ENCODE data around the gene NRN1L.
A peak's percentile ranks its signal among the peaks of the same experiment; 100 is the strongest.

DNA sequence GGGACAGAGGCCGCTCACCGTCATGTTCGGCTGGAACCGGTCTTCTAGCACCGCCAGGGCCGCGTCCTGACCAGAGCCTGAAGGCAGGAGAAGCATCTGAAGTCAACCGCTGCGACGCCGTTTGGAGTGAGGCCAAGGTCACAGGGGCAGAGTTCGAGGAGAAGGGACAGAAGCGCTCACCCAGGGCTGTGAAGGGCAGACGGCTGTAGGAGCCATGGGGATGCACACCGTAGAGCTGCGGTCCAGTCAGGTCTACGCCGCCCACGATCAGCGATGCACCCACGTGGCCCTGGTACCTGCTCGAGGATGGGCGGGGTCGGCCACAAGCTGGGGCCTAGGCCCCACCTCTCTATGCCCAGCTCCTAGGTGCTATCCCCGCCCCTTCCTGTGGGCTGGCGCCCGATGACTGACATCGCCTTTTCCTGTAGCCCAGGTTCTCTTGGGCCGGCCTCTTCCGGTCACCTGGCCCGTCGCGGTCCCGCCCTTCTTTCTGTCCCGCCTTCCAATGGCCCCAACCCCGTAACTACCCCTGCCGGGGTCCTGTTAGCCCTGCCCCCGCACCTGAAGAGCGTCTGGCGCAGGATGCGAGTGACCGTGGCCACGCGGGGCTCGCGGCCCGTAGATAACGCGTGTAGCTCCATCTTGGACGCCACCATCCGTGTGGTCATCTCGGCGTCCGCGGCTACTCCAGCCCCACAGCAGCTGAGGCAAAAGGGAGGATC is 50.9 kb downstream of the NRN1L start:
- peak; percentile 8 for TF ChIP-seq TCF7L2 (IDR thresholded peaks at IDR 0.05; ENCODE audit: borderline replicate concordance, extremely low read depth, insufficient read depth, insufficient read length)
- peak; percentile 67 for TF ChIP-seq POLR2A (IDR thresholded peaks at IDR 0.05; ENCODE audit: borderline replicate concordance, extremely low read depth, insufficient read depth, insufficient read length)
- TF ChIP-seq CTCF (IDR thresholded peaks at IDR 0.05 in 2 of 3, conservative IDR thresholded peaks at IDR 0.05 in 1 of 3; ENCODE audit: borderline replicate concordance in 1 of 3, insufficient read depth in 1 of 3, low read depth in 2 of 3, low read length in 2 of 3) = no peak
- TF ChIP-seq SIN3A (IDR thresholded peaks at IDR 0.05; ENCODE audit: low read depth) = peak; percentile 93
- no peak for TF ChIP-seq SRF (IDR thresholded peaks at IDR 0.05; ENCODE audit: low read depth)
- TF ChIP-seq EZH2 (IDR thresholded peaks at IDR 0.05) = no peak
- no peak for TF ChIP-seq RAD21 (IDR thresholded peaks at IDR 0.05; ENCODE audit: low read depth)
- TF ChIP-seq CBX3 (IDR thresholded peaks at IDR 0.05; ENCODE audit: low read depth) = no peak
- no peak for TF ChIP-seq EZH2phosphoT487 (IDR thresholded peaks at IDR 0.05; ENCODE audit: borderline replicate concordance)
- TF ChIP-seq POLR2AphosphoS5 (IDR thresholded peaks at IDR 0.05; ENCODE audit: low read depth, low read length) = peak; percentile 87
- TF ChIP-seq, protein P1, sequence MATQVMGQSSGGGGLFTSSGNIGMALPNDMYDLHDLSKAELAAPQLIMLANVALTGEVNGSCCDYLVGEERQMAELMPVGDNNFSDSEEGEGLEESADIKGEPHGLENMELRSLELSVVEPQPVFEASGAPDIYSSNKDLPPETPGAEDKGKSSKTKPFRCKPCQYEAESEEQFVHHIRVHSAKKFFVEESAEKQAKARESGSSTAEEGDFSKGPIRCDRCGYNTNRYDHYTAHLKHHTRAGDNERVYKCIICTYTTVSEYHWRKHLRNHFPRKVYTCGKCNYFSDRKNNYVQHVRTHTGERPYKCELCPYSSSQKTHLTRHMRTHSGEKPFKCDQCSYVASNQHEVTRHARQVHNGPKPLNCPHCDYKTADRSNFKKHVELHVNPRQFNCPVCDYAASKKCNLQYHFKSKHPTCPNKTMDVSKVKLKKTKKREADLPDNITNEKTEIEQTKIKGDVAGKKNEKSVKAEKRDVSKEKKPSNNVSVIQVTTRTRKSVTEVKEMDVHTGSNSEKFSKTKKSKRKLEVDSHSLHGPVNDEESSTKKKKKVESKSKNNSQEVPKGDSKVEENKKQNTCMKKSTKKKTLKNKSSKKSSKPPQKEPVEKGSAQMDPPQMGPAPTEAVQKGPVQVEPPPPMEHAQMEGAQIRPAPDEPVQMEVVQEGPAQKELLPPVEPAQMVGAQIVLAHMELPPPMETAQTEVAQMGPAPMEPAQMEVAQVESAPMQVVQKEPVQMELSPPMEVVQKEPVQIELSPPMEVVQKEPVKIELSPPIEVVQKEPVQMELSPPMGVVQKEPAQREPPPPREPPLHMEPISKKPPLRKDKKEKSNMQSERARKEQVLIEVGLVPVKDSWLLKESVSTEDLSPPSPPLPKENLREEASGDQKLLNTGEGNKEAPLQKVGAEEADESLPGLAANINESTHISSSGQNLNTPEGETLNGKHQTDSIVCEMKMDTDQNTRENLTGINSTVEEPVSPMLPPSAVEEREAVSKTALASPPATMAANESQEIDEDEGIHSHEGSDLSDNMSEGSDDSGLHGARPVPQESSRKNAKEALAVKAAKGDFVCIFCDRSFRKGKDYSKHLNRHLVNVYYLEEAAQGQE (IDR thresholded peaks at IDR 0.05; ENCODE audit: low read depth) = no peak

Data from HCT116 (cell line).